Measurements from ENCODE around the gene GRK2. TPM values are rescaled to one million over a fixed set of nuclear protein-coding genes. Genes with fewer than 3 reads are reported as not detected.

GRK2 gene
- total and polyA plus RNA-seq, 11 donors: 40.1 to 107 (median 50.1) TPM

DNA sequence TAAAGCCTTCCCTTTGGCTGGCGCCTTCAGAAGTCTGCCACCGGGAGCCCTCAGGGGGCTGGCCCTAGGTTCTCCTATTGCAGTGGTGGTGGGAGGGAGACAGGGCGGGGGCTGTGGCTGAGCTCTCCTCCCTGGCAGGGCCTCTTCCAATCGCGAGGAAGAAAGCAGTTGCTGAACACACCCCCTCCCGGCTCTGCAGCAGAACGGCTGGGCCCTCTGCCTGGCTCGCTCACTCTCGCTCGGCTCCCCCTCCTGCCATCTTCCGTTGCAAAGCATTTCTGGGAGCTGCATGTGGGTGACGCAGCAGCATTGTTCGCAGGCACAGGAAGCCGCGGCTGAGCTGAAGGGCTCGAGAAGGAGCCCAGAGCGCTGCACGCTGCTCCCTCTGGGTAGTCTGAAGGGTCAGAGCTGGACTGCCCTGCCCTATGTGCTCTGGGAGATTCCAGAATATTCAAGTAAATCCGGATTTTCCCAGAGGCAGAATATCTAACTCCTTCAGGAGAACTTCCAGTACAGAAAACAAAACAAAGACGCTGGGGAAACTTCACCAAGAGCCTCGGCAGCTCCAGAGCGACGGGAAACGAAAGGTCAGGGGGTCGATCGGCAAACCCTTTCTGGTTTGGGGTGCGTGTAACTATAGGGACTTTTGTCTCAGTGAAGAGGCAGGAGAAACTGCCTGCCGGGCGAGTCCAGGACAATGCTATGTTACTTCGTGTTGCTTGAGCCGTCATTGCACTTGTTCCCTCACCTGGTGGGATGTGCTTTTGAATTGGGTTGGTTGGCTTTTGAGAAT is 26.3 kb upstream of the GRK2 start:
- H3K4me1 ChIP-seq: peaks cover 7 to 57% (median 46%) of the 10 kb centered on the region in 12 donors
- ATAC-seq (peak; percentile 97 to 99 (median 98)), DNase-seq (peak; percentile 96 to 99 (median 98))
- peak in 1 of 2 donors; percentile 96 for TF ChIP-seq POLR2A (IDR thresholded peaks at IDR 0.05)
- TF ChIP-seq, protein P1, sequence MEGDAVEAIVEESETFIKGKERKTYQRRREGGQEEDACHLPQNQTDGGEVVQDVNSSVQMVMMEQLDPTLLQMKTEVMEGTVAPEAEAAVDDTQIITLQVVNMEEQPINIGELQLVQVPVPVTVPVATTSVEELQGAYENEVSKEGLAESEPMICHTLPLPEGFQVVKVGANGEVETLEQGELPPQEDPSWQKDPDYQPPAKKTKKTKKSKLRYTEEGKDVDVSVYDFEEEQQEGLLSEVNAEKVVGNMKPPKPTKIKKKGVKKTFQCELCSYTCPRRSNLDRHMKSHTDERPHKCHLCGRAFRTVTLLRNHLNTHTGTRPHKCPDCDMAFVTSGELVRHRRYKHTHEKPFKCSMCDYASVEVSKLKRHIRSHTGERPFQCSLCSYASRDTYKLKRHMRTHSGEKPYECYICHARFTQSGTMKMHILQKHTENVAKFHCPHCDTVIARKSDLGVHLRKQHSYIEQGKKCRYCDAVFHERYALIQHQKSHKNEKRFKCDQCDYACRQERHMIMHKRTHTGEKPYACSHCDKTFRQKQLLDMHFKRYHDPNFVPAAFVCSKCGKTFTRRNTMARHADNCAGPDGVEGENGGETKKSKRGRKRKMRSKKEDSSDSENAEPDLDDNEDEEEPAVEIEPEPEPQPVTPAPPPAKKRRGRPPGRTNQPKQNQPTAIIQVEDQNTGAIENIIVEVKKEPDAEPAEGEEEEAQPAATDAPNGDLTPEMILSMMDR (IDR thresholded peaks at IDR 0.05): peak in 5 of 12 donors; percentile 4 to 34 (median 22)
- intact Hi-C loops (cut with DNase I): loop anchor here in 2 of 10 donors (2.0 kb wide), 1 partner anchor 121 kb away; the partner anchor contains the start of gene KDM2A (in 2 of the 2)
- 0 to 1% (median 0%) methylated on average over 26 to 31 of the region's 31 CpGs for WGBS, 4 donors
- peak overlapping the region; percentile 38 to 95 (median 70) for H3K4me3 ChIP-seq
- peak overlapping the region; percentile 87 to 98 (median 92) for H3K27ac ChIP-seq
- H3K36me3 ChIP-seq: peaks cover 0 to 42% (median 24%) of the 10 kb centered on the region in 9 donors
- H3K9me3 ChIP-seq: no peaks in the 10 kb centered on the region
- no peaks in the 10 kb centered on the region for H3K27me3 ChIP-seq

DNA sequence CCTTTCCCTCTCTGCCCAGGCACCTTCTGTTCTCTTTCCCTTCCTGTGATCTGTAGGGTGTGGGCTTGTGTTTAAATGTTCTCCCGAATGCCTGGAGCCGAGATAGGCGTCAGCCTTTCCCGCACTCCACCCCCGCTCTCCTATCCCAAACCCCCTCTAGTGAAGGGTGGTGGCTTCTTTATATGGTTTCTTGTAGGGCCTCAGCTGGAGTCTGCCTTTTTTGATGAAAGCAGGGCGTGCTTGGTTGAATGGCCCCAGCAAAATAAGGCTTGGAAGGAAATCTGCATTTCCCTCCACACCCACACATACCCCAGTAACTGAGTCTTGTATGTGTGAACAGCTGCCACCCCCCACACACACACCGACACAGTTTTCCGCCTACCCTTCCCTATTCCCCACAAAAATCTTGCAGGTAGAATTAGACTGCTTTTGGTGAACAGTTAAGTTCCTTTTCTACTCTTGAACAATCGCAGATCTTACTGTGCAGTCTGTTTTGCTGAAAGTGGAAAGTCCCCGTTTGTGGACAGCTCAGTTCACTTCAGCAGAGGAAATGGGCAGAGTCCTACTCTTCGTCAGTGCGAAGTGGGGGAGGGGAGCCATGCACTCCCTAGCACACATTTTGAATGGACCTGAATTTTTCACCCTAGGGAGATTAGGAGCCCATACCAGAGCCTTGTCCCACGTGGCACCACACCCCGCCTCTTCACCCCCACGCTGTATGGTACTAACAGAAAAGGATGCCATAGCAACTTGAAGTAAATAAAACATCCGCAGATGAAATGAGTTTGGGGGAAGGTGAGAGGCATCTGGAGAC is 25.5 kb upstream of the GRK2 start:
- Histone ChIP-seq H3K27ac (peak overlapping the region; percentile 87 to 98 (median 92)), H3K36me3 (peaks cover 0 to 45% (median 32%) of the 10 kb centered on the region in 9 donors), H3K4me3 (peak overlapping the region; percentile 38 to 95 (median 70)), H3K27me3 (no peaks in the 10 kb centered on the region), H3K9me3 (no peaks in the 10 kb centered on the region), H3K4me1 (peaks cover 7 to 57% (median 46%) of the 10 kb centered on the region in 12 donors)
- ATAC-seq (peak; percentile 18 to 41 (median 30)), DNase-seq (peak in 4 of 5 donors; percentile 68 to 73 (median 72))
- WGBS, 4 donors: 0% methylated on average over 16 of the region's 16 CpGs
- TF ChIP-seq, protein P1 (IDR thresholded peaks at IDR 0.05): no peak
- TF ChIP-seq POLR2A (IDR thresholded peaks at IDR 0.05): no peak
- intact Hi-C loops (cut with DNase I): loop anchor here in 2 of 10 donors (2.0 kb wide), 1 partner anchor 122 kb away; the partner anchor contains the start of gene KDM2A (in 2 of the 2)

DNA sequence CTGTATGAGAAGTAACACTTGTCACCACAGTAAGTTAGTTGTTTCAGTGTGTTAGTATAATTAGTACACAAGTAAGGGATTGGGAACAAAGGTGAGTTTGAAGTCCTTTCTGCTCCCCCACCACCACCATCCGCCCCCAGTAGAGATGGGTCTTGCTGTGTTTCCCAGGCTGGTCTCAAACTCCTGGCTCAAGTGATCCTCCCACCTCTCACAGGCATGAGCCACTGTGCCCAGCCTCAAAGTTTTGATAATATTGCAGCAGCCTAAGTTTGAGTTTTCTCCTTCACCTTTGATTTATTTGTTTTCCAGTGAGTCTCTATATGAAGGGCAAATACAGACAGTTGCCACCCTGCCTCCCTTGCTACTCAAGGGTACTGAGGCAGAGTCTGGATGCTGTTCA is 23.7 kb upstream of the GRK2 start:
- Histone ChIP-seq H3K36me3 (peaks cover 0 to 56% (median 50%) of the 10 kb centered on the region in 9 donors), H3K27ac (peak overlapping the region in 2 of 12 donors; percentile 7 to 96), H3K27me3 (no peaks in the 10 kb centered on the region), H3K4me3 (peak overlapping the region in 6 of 12 donors; percentile 65 to 95 (median 72)), H3K4me1 (peaks cover 7 to 59% (median 46%) of the 10 kb centered on the region in 12 donors), H3K9me3 (no peaks in the 10 kb centered on the region)
- DNase-seq (no peak), ATAC-seq (no peak)
- intact Hi-C loops (cut with DNase I): no loop called here
- TF ChIP-seq, protein P1 (IDR thresholded peaks at IDR 0.05): no peak
- no peak for TF ChIP-seq POLR2A (IDR thresholded peaks at IDR 0.05)
- 76 to 95% (median 80%) methylated on average over 1 of the region's 1 CpG for WGBS, 4 donors

All from heart left ventricle (tissue), 16 donors.